GM18526 (cell line): ENCODE results near the gene MTA2.

Source experiments
- POLR2A ChIP-seq: IDR thresholded peaks from 3 replicates; pipeline ENCODE4 v1.6.1; 2011; ENCODE audit not compliant: insufficient read length; ENCODE audit errors: extremely low read depth

MTA2 gene

GRCh38 chr11:62579252-62579651 lies 22.4 kb downstream of the MTA2 start:
- no peak for TF ChIP-seq POLR2A

- no peak for TF ChIP-seq POLR2A
Measured at GRCh38 chr11:62578541-62578940, 23.1 kb downstream of the MTA2 start.

- no peak for TF ChIP-seq POLR2A
Measured at GRCh38 chr11:62577046-62577714, 24.5 kb downstream of the MTA2 start.

GRCh38 chr11:62575837-62576236 lies 25.8 kb downstream of the MTA2 start:
- TF ChIP-seq POLR2A = no peak

- TF ChIP-seq POLR2A = no peak
Measured at GRCh38 chr11:62575156-62575555, 26.5 kb downstream of the MTA2 start.

GRCh38 chr11:62574363-62575071 lies 27.1 kb downstream of the MTA2 start:
- TF ChIP-seq POLR2A = no peak

- peak; percentile 82 for TF ChIP-seq POLR2A
Measured at GRCh38 chr11:62573592-62574362, 27.9 kb downstream of the MTA2 start, which contains the start of gene EEF1G. Gene EEF1G, minus strand, starts transcription at chr11:62573891. Its CDS starts 49 bp downstream, at chr11:62573842.

GRCh38 chr11:62573006-62573591 lies 28.6 kb downstream of the MTA2 start:
- no peak for TF ChIP-seq POLR2A

GRCh38 chr11:62572431-62572830 lies 29.2 kb downstream of the MTA2 start:
- no peak for TF ChIP-seq POLR2A

GRCh38 chr11:62569611-62570010 lies 32.1 kb downstream of the MTA2 start:
- TF ChIP-seq POLR2A = no peak

- TF ChIP-seq POLR2A = no peak
Measured at GRCh38 chr11:62567018-62567633, 34.5 kb downstream of the MTA2 start.

- TF ChIP-seq POLR2A = no peak
Measured at GRCh38 chr11:62566247-62566646, 35.4 kb downstream of the MTA2 start.

GRCh38 chr11:62565100-62565802 lies 36.4 kb downstream of the MTA2 start:
- TF ChIP-seq POLR2A = no peak

GRCh38 chr11:62560566-62561103 lies 41.0 kb downstream of the MTA2 start:
- TF ChIP-seq POLR2A = no peak
